Nucleus accumbens (tissue), 56 donors: ENCODE measurements around the gene GOLGA6C.
"Not testable (repeated sequence)": the region's sequence is repeated elsewhere in the genome, so short reads cannot be mapped to it uniquely, and the experiment has no call there.

ENCODE experiments used
- DNase-seq, 56 donors: peaks; one replicate each; lab custom pipeline; 2025; lab: John Stamatoyannopoulos, UW

Gene GOLGA6C

GRCh38 chr15:75225951-75226732 is 32.0 kb upstream of the GOLGA6C start:
- DNase-seq: no peak

- not testable (repeated sequence) for DNase-seq
Measured at GRCh38 chr15:75227112-75227511, 31.0 kb upstream of the GOLGA6C start.

- DNase-seq: no peak
Measured at GRCh38 chr15:75227663-75228280, 30.4 kb upstream of the GOLGA6C start.

GRCh38 chr15:75228787-75229186 is 29.3 kb upstream of the GOLGA6C start:
- DNase-seq: no peak

- no peak for DNase-seq
Measured at GRCh38 chr15:75229191-75230015, 28.7 kb upstream of the GOLGA6C start.

GRCh38 chr15:75230016-75230343 is 28.2 kb upstream of the GOLGA6C start:
- DNase-seq: no peak

DNA sequence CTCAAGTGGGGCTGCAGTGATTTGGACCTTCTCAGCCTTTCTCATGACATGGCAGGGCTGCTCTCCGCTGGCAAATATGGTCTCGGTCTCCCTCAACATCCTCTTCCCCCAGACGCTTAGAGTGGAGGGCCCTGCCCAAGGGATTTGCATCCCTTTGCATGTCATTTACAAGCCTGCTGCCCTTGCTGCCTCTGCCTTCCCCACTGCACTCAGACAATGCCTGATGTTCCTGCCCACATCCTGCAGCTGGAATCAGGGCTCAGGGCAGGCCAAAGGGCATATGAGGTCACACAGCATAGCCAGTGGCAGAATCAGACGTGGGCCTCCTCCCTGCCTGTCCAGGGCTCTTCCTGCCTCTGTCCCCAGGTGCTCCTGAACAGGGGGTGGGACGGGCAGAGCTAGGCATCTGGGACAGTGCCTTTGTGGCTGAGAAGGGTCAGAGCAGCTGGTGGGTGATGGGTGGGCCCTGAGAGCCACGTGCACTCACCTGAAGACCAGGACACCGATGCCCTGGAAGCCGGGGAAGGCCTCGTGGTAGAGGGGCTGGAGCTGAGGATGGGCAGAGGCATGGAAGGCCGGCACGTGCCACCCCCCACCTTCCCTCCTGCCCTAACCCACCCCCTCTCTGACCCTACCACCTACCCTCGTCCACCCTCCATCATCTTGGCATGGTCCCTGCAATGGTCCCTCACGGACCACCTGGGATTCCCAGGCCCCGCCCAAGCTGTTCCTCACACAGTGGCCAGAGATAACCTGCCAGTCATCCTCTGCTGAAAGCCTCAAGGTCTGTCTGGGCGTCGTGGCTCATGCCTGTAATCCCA is 27.4 kb upstream of the GOLGA6C start:
- no peak for DNase-seq

DNA sequence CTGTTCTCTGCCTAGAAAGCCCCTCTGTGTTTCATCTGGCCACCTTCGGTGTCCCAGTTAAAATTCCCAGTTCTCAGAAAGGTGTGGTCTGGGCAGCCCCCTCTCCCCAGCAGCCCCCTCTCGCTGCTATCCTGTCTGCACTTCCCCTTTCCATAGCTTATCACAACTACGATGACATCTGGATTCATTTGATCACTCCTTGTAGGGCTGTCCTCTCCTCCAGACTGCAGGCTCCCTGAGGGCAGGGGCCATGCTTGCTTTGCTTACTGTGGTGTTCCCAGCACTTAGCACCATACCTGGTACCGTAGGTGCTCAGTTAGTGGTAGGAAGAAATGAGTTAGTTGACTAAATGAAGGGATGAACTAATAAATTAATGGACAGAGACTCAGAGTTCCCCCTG is 26.3 kb upstream of the GOLGA6C start:
- DNase-seq: no peak

GRCh38 chr15:75232252-75232813 is 25.8 kb upstream of the GOLGA6C start:
- no peak for DNase-seq

DNA sequence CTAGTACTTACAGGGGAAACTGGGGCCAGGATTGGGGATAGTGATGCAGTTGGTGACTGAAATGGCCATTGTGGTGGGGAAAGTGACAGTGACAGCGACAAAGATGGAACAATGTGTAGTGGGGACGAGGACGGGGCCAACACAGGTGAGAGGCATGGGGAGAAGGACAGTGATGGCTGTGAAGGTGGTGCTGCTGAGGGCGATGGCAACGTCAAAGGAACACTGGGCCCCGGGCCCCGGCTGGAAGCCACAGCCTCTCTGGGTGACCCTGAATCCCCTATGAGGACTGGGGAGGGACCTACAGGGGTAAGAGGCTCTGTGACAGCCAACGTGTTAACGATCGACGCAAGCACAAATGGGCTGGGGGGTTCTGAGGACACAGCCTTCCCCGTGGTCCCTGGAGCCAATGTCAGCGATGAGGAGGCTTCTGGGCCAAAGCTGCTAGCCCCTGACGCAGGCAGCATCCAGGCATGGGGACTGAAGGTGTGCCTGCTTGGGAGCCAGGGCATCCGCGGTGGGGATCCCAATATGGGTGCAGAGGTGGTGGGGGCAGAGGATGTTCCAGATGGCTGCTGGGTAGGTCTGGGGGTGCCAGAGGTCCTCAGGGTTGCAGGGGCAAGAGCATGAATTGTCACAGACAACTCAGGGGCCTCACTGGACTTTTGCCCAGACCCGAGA is 25.2 kb upstream of the GOLGA6C start:
- no peak for DNase-seq

GRCh38 chr15:75233504-75234190 is 24.5 kb upstream of the GOLGA6C start:
- no peak for DNase-seq

DNA sequence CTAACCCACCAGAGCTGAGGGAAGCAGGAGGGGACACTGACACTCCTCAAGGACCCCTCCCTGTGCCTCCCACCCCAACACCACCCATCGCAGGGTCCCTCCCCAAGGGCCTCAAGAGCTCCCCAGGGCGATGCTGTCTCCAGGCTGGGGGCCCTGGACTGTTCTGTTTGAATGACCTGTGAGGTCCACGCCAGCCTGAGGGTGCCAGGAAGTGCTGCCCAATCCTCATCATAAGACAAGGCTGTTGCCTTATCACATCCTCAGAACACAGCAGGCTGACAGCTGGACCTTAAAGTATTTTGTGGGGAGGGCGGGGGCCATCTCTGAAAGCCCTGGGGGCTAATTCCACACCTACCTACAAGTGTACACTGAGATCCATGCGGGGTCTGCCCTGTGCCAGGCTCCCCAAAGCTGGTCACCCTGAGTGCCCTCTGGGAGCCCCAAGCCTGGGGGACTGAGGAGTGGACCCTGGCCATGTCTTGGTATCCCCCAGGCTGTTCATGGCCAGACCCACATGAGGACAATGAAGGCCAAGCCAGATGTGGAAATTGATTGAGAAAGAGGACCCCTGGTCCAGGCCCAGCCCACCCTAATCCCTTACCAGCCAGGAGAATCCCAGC is 23.8 kb upstream of the GOLGA6C start:
- no peak for DNase-seq

GRCh38 chr15:75235051-75235673 is 23.0 kb upstream of the GOLGA6C start:
- DNase-seq: no peak

DNA sequence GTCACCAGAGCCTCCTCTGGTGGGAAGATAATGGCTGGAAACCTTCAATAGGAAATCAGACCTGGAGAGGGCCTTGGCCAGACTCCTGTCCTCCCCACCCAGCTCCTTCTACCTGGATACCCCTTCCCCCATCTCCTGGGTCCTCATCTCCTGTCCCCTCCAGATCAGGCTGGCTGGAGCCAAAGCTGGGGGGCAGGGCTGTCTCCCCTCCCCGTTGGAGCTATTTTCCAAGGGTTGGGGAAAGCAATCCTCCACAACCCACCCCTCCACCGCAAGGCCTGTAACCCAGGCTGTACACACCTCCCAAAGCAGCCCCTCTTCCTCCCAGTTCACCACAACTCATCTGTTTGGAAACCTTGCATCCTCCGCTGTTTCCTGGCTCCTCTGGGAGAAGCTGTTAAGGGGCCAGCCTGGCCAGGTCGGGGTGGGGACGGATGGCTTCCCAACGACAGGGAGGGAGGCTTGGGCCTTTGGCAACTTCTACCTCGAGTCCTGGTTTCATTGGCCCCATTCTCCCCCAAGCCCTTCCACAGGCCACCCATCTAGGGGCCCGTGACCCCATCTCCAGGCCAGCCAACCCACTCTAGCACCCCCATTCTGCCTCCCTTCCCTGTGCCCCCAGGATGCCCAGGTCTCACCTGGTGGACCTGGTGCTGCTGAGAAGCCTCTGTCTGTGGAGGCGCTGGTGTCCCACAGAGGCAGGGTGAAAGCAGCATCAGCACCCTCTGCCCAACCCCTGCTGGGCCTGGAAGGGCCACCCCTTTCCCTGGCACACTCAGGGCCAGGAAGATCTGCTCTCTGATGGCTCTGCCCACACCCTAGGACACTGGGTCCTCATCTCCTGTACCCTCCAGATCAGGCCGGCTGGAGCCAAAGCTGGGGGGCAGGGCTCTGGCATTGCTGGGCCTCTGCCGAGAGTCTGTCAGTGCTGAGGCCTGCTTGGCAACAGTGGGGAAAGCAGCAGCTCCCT is 22.1 kb upstream of the GOLGA6C start:
- no peak for DNase-seq

GRCh38 chr15:75237316-75237982 is 20.7 kb upstream of the GOLGA6C start:
- no peak for DNase-seq

DNA sequence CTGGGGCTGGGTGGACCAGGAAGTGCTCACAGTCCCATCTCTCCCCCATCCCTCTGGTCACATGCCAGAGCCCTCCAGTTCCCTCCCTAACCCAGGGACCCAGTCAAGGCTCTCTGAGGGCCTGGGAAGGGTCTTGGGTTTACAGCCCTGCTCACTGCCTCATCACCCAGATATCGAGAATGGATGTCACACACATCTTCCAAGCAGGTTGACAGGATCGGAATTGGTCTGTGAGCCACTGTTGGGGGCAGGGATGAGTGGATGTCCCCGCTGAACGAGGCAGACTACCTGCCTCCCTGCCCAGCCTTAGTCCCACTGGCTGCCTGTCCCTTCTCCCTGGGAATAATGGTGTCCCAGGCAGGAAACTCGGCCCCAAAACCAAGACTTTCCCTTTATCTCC is 20.0 kb upstream of the GOLGA6C start:
- DNase-seq: no peak
